ENCODE data around the gene CCDC183. TPM values are rescaled to one million over a fixed set of nuclear protein-coding genes. Genes with fewer than 3 reads are reported as not detected.

The CCDC183 gene
- total RNA-seq, 1 donor, result under 0.01 TPM

GRCh38 chr9:136838314-136839228 is 42.4 kb downstream of the CCDC183 start:
- Histone ChIP-seq H3K79me2 (ENCODE audit: insufficient read depth, low read length) (no peaks in the 10 kb centered on the region), H3K9me3 (ENCODE audit: low read depth, low read length) (no peaks in the 10 kb centered on the region), H4K20me1 (ENCODE audit: insufficient read depth, low read length) (peaks cover 6% of the 10 kb centered on the region), H3K4me2 (ENCODE audit: insufficient read depth, low read length) (no peak overlapping the region), H3K27ac (ENCODE audit: low read depth, low read length) (no peak overlapping the region), H2AFZ (ENCODE audit: low read length) (no peak overlapping the region), H3K36me3 (ENCODE audit: insufficient read depth, low read length) (peaks cover 9% of the 10 kb centered on the region), H3K4me3 (ENCODE audit: insufficient read depth, low read length) (no peak overlapping the region), H3K27me3 (ENCODE audit: insufficient read depth, low read length) (no peaks in the 10 kb centered on the region), H3K4me1 (ENCODE audit: insufficient read depth, low read length) (peaks cover 14% of the 10 kb centered on the region)
- DNase-seq (ENCODE audit: insufficient read length, low spot score, missing footprints), result no peak
- TF ChIP-seq, protein P1, sequence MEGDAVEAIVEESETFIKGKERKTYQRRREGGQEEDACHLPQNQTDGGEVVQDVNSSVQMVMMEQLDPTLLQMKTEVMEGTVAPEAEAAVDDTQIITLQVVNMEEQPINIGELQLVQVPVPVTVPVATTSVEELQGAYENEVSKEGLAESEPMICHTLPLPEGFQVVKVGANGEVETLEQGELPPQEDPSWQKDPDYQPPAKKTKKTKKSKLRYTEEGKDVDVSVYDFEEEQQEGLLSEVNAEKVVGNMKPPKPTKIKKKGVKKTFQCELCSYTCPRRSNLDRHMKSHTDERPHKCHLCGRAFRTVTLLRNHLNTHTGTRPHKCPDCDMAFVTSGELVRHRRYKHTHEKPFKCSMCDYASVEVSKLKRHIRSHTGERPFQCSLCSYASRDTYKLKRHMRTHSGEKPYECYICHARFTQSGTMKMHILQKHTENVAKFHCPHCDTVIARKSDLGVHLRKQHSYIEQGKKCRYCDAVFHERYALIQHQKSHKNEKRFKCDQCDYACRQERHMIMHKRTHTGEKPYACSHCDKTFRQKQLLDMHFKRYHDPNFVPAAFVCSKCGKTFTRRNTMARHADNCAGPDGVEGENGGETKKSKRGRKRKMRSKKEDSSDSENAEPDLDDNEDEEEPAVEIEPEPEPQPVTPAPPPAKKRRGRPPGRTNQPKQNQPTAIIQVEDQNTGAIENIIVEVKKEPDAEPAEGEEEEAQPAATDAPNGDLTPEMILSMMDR (IDR thresholded peaks at IDR 0.05; ENCODE audit: extremely low read depth, low read depth, low read length), result no peak

- no peaks in the 10 kb centered on the region for H3K9me3 ChIP-seq (ENCODE audit: low read depth, low read length)
- H3K4me1 ChIP-seq (ENCODE audit: insufficient read depth, low read length), result peaks cover 14% of the 10 kb centered on the region
- no peak overlapping the region for H3K4me2 ChIP-seq (ENCODE audit: insufficient read depth, low read length)
- DNase-seq (ENCODE audit: insufficient read length, low spot score, missing footprints), result no peak
- no peaks in the 10 kb centered on the region for H3K79me2 ChIP-seq (ENCODE audit: insufficient read depth, low read length)
- H2AFZ ChIP-seq (ENCODE audit: low read length), result no peak overlapping the region
- peaks cover 5% of the 10 kb centered on the region for H3K36me3 ChIP-seq (ENCODE audit: insufficient read depth, low read length)
- peaks cover 6% of the 10 kb centered on the region for H4K20me1 ChIP-seq (ENCODE audit: insufficient read depth, low read length)
- H3K27me3 ChIP-seq (ENCODE audit: insufficient read depth, low read length), result no peaks in the 10 kb centered on the region
- no peak overlapping the region for H3K27ac ChIP-seq (ENCODE audit: low read depth, low read length)
- no peak overlapping the region for H3K4me3 ChIP-seq (ENCODE audit: insufficient read depth, low read length)
- TF ChIP-seq, protein P1 (IDR thresholded peaks at IDR 0.05; ENCODE audit: extremely low read depth, low read depth, low read length), result no peak
These were observed 43.3 kb downstream of the CCDC183 start for GRCh38 chr9:136839229-136840139.

GRCh38 chr9:136840140-136840876 is 44.2 kb downstream of the CCDC183 start:
- H3K9me3 ChIP-seq (ENCODE audit: low read depth, low read length), result no peaks in the 10 kb centered on the region
- H3K79me2 ChIP-seq (ENCODE audit: insufficient read depth, low read length), result no peaks in the 10 kb centered on the region
- peaks cover 3% of the 10 kb centered on the region for H3K36me3 ChIP-seq (ENCODE audit: insufficient read depth, low read length)
- no peak for DNase-seq (ENCODE audit: insufficient read length, low spot score, missing footprints)
- H4K20me1 ChIP-seq (ENCODE audit: insufficient read depth, low read length), result peaks cover 6% of the 10 kb centered on the region
- H3K27me3 ChIP-seq (ENCODE audit: insufficient read depth, low read length), result peaks cover 3% of the 10 kb centered on the region
- peaks cover 14% of the 10 kb centered on the region for H3K4me1 ChIP-seq (ENCODE audit: insufficient read depth, low read length)
- no peak overlapping the region for H3K4me3 ChIP-seq (ENCODE audit: insufficient read depth, low read length)
- no peak overlapping the region for H3K4me2 ChIP-seq (ENCODE audit: insufficient read depth, low read length)
- TF ChIP-seq, protein P1 (IDR thresholded peaks at IDR 0.05; ENCODE audit: extremely low read depth, low read depth, low read length), result no peak
- no peak overlapping the region for H3K27ac ChIP-seq (ENCODE audit: low read depth, low read length)
- no peak overlapping the region for H2AFZ ChIP-seq (ENCODE audit: low read length)

All from osteoblast (primary cell).